Measurements from ENCODE around the gene PRPSAP2. TPM values are rescaled to one million over a fixed set of nuclear protein-coding genes. Genes with fewer than 3 reads are reported as not detected.

The PRPSAP2 gene
- total RNA-seq, 4 donors from 2014 or later: 20.9 to 27.6 (median 23.4) TPM

DNA sequence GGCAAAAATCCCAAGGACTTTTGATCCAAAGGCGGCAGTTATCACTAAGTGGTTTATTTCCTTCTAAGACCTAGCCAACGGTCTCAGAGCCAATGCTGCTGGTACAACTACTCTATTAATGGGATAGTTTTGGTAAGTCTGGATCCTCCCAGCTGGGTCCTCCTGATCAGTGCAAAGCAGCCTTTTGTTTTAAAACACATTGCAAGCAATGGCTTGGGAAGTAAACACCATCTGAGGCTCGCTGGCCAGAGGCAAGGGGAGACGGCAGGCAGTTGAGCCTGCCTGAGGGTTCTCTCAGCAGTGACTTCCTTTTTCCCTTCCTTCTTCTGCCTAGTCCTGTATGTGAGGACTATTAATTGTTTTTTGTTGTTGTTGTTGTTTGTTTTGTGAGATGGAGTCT, 92.4 kb downstream of the PRPSAP2 start:
- ATAC-seq: no peak
- no peak overlapping the region for H3K27ac ChIP-seq
- H3K9me3 ChIP-seq: no peaks in the 10 kb centered on the region
- peaks cover 11% of the 10 kb centered on the region for H3K27me3 ChIP-seq
- H3K4me1 ChIP-seq: no peaks in the 10 kb centered on the region
- H3K4me3 ChIP-seq: no peak overlapping the region
- H3K36me3 ChIP-seq: no peaks in the 10 kb centered on the region
- TF ChIP-seq CTCF (IDR thresholded peaks at IDR 0.05) (no peak), POLR2A (IDR thresholded peaks at IDR 0.05) (no peak), EP300 (IDR thresholded peaks at IDR 0.05) (no peak), POLR2AphosphoS5 (IDR thresholded peaks at IDR 0.05) (no peak)
- 85 to 86% methylated on average over 3 to 4 of the region's 4 CpGs for WGBS, 2 donors (ENCODE audit: low coverage in 1 of 2)

DNA sequence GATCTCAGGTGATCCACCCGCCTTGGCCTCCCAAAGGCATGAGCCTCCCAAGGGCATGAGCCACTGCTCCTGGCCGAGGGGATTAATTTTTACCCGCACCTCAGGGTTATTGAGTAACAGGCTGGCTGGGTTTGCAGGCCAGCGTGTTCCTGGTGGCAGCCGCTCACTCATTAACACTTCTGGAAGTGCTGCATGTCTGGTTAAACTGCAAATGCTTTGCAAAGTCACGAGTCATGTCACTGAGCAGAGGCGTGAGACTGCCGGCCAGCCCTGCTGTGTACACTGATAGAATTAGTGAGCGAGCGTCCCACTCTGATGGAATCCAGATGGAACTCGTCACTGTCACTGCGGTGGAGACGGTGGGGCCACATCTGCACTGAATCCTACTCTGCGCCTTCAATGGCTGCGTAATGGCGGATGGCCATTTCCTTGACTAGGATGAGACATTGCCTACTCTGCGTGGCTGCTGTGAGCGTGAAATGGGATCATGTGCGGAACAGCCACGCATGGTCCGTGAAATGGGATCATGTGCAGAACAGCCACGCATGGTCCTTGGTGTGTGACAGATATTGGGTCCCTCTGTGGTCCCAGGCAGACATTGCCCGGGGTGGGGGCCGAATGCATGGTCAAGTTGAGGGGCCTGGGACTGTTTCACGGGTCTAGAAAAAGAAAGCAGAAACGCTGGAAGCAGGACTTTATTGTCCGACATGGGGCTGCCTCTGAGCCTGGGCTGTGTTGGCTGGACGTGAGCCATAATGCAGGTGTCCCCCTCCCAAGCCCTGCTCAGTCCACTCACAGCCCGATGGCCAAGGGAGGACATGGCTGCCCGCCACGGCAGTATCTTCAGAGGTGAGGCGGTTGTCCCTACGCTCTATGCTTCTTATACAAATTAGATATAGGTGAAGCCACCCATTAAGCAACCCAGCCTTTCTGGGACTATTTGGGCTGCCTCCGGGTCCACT, 93.3 kb downstream of the PRPSAP2 start:
- no peak overlapping the region for H3K27ac ChIP-seq
- WGBS, 2 donors (ENCODE audit: low coverage in 1 of 2): 64 to 80% methylated on average over 6 to 8 of the region's 34 CpGs
- no peak for TF ChIP-seq POLR2AphosphoS5 (IDR thresholded peaks at IDR 0.05)
- TF ChIP-seq POLR2A (IDR thresholded peaks at IDR 0.05): no peak
- TF ChIP-seq CTCF (IDR thresholded peaks at IDR 0.05): no peak
- no peak for TF ChIP-seq EP300 (IDR thresholded peaks at IDR 0.05)

GRCh38 chr17:18951941-18952842, 94.3 kb downstream of the PRPSAP2 start, which contains the start of gene SLC5A10:
SLC5A10 (plus strand) TSS chr17:18952165; CDS start chr17:18952206, 41 bp downstream.
- no peak for ATAC-seq
- Histone ChIP-seq H3K27me3 (peaks cover 11% of the 10 kb centered on the region), H3K36me3 (no peaks in the 10 kb centered on the region), H3K4me1 (no peaks in the 10 kb centered on the region), H3K27ac (no peak within 1 kb of the TSS), H3K4me3 (no peak within 1 kb of the TSS), H3K9me3 (no peaks in the 10 kb centered on the region)
- 86 to 100% methylated on average over 2 of the region's 17 CpGs for WGBS, 2 donors (ENCODE audit: low coverage in 1 of 2)
- no peak for TF ChIP-seq POLR2AphosphoS5 (IDR thresholded peaks at IDR 0.05)
- no peak for TF ChIP-seq EP300 (IDR thresholded peaks at IDR 0.05)
- TF ChIP-seq CTCF (IDR thresholded peaks at IDR 0.05): no peak
- TF ChIP-seq POLR2A (IDR thresholded peaks at IDR 0.05): no peak

More for the DNA sequence above, 93.3 kb downstream of the PRPSAP2 start:
- no peak for ATAC-seq
- H3K36me3 ChIP-seq: no peaks in the 10 kb centered on the region
- H3K4me1 ChIP-seq: no peaks in the 10 kb centered on the region
- no peaks in the 10 kb centered on the region for H3K9me3 ChIP-seq
- peaks cover 11% of the 10 kb centered on the region for H3K27me3 ChIP-seq
- H3K4me3 ChIP-seq: no peak overlapping the region

- ATAC-seq: no peak
- no peak overlapping the region for H3K27ac ChIP-seq
- no peaks in the 10 kb centered on the region for H3K36me3 ChIP-seq
- peaks cover 11% of the 10 kb centered on the region for H3K27me3 ChIP-seq
- H3K4me3 ChIP-seq: no peak overlapping the region
- WGBS, 2 donors (ENCODE audit: low coverage in 1 of 2): 90 to 100% methylated on average over 1 to 5 of the region's 14 CpGs
- TF ChIP-seq POLR2AphosphoS5 (IDR thresholded peaks at IDR 0.05) (no peak), CTCF (IDR thresholded peaks at IDR 0.05) (no peak), EP300 (IDR thresholded peaks at IDR 0.05) (no peak), POLR2A (IDR thresholded peaks at IDR 0.05) (no peak)
- H3K4me1 ChIP-seq: no peaks in the 10 kb centered on the region
- no peaks in the 10 kb centered on the region for H3K9me3 ChIP-seq
Observed at GRCh38 chr17:18953231-18953728, 95.3 kb downstream of the PRPSAP2 start.

Measured in gastroesophageal sphincter (tissue), 4 donors.